Heart right ventricle (tissue), 16 donors: ENCODE measurements around the gene PRKAG2. TPM values are rescaled to one million over a fixed set of nuclear protein-coding genes. Genes with fewer than 3 reads are reported as not detected.

Experiments used
- ATAC-seq, 8 donors: fragments of 200-7000 bp; cut with Tn5 transposase; one replicate each; pipeline ENCODE4 v1.9.1; 2020; ENCODE audit warnings: mild to moderate bottlenecking in 8 of 8, moderate library complexity in 8 of 8, moderate number of reproducible peaks in 1 of 8
- DNase-seq, 2 donors: peaks; one replicate each; pipeline ENCODE4 v3.0.0-alpha.2; 2020
- H3K27ac ChIP-seq, 10 donors: fragments of 200-600 bp; sonication (generic) in 2 of 10; one replicate each; pipeline versions ENCODE4 v1.5.0 to v1.8.0; 2020 to 2022; ENCODE audit warnings: mild to moderate bottlenecking in 3 of 10
- H3K27me3 ChIP-seq, 7 donors: fragments of 200-600 bp; one replicate each; pipeline ENCODE4 v1.8.0; 2021 to 2022; ENCODE audit warnings: mild to moderate bottlenecking in 2 of 7
- H3K36me3 ChIP-seq, 9 donors: fragments of 200-600 bp; sonication (generic) in 1 of 9; one replicate each; pipeline versions ENCODE4 v1.5.0 to v1.8.0; 2020 to 2022; ENCODE audit warnings: mild to moderate bottlenecking in 2 of 9
- H3K4me1 ChIP-seq, 9 donors: fragments of 200-600 bp; sonication (generic) in 1 of 9; one replicate each; pipeline versions ENCODE4 v1.5.0 to v1.8.0; 2020 to 2022; ENCODE audit warnings: mild to moderate bottlenecking in 4 of 9
- H3K4me3 ChIP-seq, 10 donors: fragments of 200-600 bp; sonication (generic) in 2 of 10; one replicate each; pipeline versions ENCODE4 v1.5.0 to v1.8.0; 2020 to 2022; ENCODE audit warnings: mild to moderate bottlenecking in 7 of 10, moderate library complexity in 2 of 10
- H3K9me3 ChIP-seq, 11 donors: fragments of 200-600 bp in 10 of 11; sonication (generic) in 2 of 11; one replicate each; pipeline versions ENCODE4 v1.5.0 to v1.8.0; 2013 to 2022; ENCODE audit warnings: mild to moderate bottlenecking in 2 of 11, control low read depth in 1 of 11, moderate library complexity in 1 of 11
- WGBS, 2 donors: extraction: QIAGEN DNeasy Blood & Tissue Kit; methylation state at CpG; one replicate each; pipeline ENCODE4 v1.1.7; 2013; ENCODE audit warnings: inconsistent platforms in 1 of 2; 5-methylcytosine and 5-hydroxymethylcytosine counted together
- intact Hi-C, 10 donors: fragments of 100-400 bp; cut with DNase I; formaldehyde crosslinking; loops; one replicate each; pipeline versions ENCODE4 v1.11.1 to v1.14.2; 2022
- polyA plus RNA-seq, 2 donors: library from polyadenylated mRNA; stranded (reverse); fragments of 200-250 nt; gene quantifications; one replicate each; pipeline ENCODE4 v1.2.3, GENCODE V29; 2013
- total RNA-seq, 10 donors: library from RNA; stranded (reverse); fragmentation: NEBNext Ultra II Directional in 3 of 10; extraction: Animal tissue kit (Norgen Biotek cat#: 25700) in 3 of 10; gene quantifications; one replicate each; pipeline versions ENCODE4 v1.2.1 to v1.2.4, GENCODE V29; 2021 to 2023
- TF ChIP-seq, protein P1 (sequence below), 9 donors: fragments of 200-600 bp; sonication (generic) in 2 of 9; IDR thresholded peaks; one replicate each; pipeline versions ENCODE4 v1.5.0 to v1.8.0; 2021 to 2022; ENCODE audit warnings: antibody characterized with exemption in 9 of 9, mild to moderate bottlenecking in 5 of 9, moderate library complexity in 1 of 9
- donor health status: Arrhythmogenic right ventricular cardiomyopathy.
- donor health status: ischemic (EF 13 %, LVEDD 7.1; RV severe dilation, severe dysfunction).
- donor health status: healthy with polysubstance abuse.
- donor health status: DM: no; HTN: yes; CAD: no.
- donor health status: DM: no; HTN: no; CAD: no.
- donor health status: ischemic (EF 25% LVEDD 6.9; RV normal size, moderate dysfunction).
- donor health status: ischemic (EF 25% LVEDD 5.7; RV mildly dilated, moderate dysfunction).
- donor health status: healthy.
- donor health status: DM: yes; HTN: yes; CAD: no.
- donor health status: Ischemic cardiomyopathy.
- donor health status: ischemic (EF 35%, LVEDD 5.7; RV mildly dilated, moderate dysfunction).
- donor health status: nonischemic (EF 11% LVEDD 7.7; RV severe dilation, severe dysfunction).
- donor health status: DM: yes; HTN: yes; CAD: no.
- donor health status: PGD.
- donor health status: ischemic (EF 29% LVEDD 5.4; RV normal size, mild dysfunction).
- donor health status: nonischemic (EF 23%, LVEDD 6.1; RV moderate dilation, normal function).

PRKAG2 gene
- total and polyA plus RNA-seq, 12 donors: 52.4 to 156 (median 114) TPM

DNA sequence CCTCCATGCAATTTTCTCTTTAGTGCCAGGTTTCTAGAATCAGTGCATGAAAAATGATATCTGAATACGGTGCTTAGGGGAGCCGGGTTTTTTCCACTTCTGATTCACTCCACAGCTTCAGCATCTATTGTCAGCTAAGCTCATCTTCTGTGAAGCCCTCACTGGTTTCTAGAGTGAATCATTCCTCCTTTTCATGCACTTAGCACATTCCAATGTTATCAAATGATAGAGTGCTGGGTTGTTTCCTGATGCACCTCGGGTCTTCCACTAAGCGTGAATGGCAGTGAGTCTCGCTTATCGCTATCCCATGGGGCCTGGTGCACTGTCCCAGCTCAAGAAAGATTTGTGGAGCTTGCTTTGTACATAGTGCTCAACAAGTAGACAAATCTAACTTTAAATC, 186.3 kb downstream of the PRKAG2 start:
- 43 to 51% methylated on average over 6 of the region's 6 CpGs for WGBS, 2 donors
- ATAC-seq (no peak), DNase-seq (no peak)
- intact Hi-C loops: loop anchor here in 3 of 10 donors (5.0 kb wide), 2 partner anchors 53 to 58 kb away; no protein-coding TSS in a partner anchor
- no peaks in the 10 kb centered on the region for H3K9me3 ChIP-seq
- H3K4me3 ChIP-seq: no peak overlapping the region
- peaks cover 10 to 87% (median 66%) of the 10 kb centered on the region in 9 donors for H3K4me1 ChIP-seq
- no peaks in the 10 kb centered on the region for H3K27me3 ChIP-seq
- H3K36me3 ChIP-seq: no peaks in the 10 kb centered on the region
- peak overlapping the region in 2 of 10 donors; percentile 54 to 67 for H3K27ac ChIP-seq
- TF ChIP-seq, protein P1, sequence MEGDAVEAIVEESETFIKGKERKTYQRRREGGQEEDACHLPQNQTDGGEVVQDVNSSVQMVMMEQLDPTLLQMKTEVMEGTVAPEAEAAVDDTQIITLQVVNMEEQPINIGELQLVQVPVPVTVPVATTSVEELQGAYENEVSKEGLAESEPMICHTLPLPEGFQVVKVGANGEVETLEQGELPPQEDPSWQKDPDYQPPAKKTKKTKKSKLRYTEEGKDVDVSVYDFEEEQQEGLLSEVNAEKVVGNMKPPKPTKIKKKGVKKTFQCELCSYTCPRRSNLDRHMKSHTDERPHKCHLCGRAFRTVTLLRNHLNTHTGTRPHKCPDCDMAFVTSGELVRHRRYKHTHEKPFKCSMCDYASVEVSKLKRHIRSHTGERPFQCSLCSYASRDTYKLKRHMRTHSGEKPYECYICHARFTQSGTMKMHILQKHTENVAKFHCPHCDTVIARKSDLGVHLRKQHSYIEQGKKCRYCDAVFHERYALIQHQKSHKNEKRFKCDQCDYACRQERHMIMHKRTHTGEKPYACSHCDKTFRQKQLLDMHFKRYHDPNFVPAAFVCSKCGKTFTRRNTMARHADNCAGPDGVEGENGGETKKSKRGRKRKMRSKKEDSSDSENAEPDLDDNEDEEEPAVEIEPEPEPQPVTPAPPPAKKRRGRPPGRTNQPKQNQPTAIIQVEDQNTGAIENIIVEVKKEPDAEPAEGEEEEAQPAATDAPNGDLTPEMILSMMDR (IDR thresholded peaks at IDR 0.05): no peak

DNA sequence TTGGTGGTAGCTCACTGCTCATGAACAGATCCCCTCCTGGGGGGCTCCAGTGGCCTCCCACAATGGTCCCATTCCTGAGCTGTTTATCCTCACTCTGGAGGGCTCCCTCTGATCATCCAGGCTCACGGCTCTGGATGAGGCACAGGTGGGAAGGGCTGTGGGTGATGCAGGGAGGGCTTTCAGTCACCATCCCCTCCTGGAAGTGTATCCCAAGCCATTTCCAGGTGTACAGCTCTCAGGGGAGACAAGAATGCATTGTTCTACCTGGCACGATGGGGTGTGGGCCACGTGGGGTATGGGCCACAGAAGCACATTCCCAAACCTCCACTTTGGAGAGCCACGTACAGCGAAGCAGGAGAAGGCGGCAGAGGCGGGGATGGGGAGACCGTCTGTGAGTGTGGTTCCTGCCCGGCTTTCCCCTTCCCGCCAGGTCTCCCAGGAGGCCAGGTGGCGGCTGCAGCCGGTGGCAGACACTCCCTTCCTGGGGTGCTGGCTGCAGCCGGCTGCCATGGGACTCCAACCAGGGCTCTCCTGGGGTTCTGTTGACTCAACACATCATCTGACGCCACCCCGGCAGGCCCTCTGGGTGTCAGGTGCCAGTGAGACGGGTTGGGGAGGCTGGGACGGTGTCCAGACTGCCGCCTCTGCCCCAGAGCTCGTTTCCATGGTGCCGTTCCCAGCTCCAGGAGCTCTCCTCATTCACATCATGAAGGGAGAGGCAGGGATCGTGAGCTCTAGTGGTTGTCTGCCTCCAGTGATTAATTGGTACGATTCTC, 187.5 kb downstream of the PRKAG2 start:
- 40 to 62% methylated on average over 22 of the region's 22 CpGs for WGBS, 2 donors
- Histone ChIP-seq H3K4me3 (no peak overlapping the region), H3K36me3 (no peaks in the 10 kb centered on the region), H3K4me1 (peaks cover 3 to 75% (median 56%) of the 10 kb centered on the region in 9 donors), H3K27me3 (no peaks in the 10 kb centered on the region), H3K27ac (peak overlapping the region in 6 of 10 donors; percentile 37 to 67 (median 50)), H3K9me3 (no peaks in the 10 kb centered on the region)
- intact Hi-C loops: loop anchor here in 1 of 10 donors (5.0 kb wide), 1 partner anchor 57 kb away; no protein-coding TSS in a partner anchor
- DNase-seq: peak; percentile 62
- TF ChIP-seq, protein P1 (IDR thresholded peaks at IDR 0.05): no peak
- peak; percentile 51 to 73 (median 62) for ATAC-seq

DNA sequence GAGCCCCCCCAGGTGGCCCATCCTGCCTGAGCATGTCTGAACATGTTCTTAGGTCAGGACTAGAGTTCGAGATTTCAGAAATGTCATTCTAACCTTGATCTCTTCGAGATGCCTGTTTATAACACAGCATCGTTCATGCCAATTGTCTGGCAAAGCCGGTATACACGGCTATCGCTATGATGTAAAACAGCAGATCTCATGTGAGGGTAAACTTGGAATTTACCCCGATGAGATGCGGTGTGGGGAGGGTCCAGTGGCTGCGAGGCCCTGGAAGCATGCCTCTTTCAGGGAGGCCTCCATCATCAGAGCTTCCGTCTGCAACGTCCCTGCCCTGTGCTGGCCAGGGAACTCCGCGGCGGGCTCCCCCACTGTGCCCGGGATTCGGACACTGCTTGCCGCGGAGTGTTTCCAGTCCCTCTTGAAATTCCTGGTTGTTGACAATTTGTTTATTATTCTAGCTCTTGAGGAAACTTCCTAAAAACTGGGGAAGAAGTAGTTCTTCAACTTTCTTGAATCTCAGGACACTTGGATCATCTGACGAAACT, 188.6 kb downstream of the PRKAG2 start:
- no peak for DNase-seq
- no peaks in the 10 kb centered on the region for H3K9me3 ChIP-seq
- intact Hi-C loops: loop anchor here in 1 of 10 donors (5.0 kb wide), 1 partner anchor 56 kb away; no protein-coding TSS in a partner anchor
- no peaks in the 10 kb centered on the region for H3K36me3 ChIP-seq
- ATAC-seq: no peak
- H3K27ac ChIP-seq: peak overlapping the region in 8 of 10 donors; percentile 63 to 82 (median 70)
- H3K4me3 ChIP-seq: no peak overlapping the region
- 86% methylated on average over 19 of the region's 19 CpGs for WGBS, 2 donors
- no peaks in the 10 kb centered on the region for H3K27me3 ChIP-seq
- TF ChIP-seq, protein P1 (IDR thresholded peaks at IDR 0.05): peak in 1 of 9 donors; percentile 22
- H3K4me1 ChIP-seq: peaks cover 3 to 66% (median 47%) of the 10 kb centered on the region in 9 donors

DNA sequence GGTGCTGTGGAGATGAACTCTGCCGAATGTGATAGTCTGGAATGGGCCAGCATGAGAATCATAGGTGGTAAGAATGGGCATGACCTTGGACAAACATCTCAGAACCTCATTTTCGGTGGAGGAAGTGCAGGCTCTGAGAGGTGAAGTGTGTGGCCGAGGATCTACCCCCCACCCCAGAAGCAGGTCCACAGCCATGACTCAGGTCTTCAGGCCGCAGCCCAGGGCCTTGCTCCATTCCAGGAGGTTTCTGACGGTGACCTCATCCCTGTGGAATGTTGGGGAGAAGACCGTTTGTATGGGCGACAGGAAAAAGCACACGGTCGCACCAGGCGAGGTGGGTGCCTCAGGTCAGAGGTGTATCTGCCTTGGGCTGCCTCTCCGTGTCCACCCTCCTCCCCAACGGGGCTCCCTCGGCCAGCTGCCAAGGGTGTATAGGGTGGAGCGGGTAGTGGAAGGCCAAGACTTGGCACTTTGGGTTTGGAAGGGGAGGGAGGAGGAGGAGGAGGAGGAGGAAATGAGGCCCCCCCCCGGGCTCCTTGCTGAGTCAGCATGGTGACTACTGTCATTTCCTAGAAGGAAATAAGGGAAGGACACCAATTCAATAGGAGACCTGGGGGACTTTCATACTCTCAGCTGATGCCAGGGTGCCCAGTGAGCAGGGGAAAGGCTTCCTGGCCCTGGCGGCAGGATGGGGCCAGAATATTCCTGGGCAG, 189.2 kb downstream of the PRKAG2 start:
- H3K36me3 ChIP-seq: no peaks in the 10 kb centered on the region
- TF ChIP-seq, protein P1 (IDR thresholded peaks at IDR 0.05): no peak
- 26 to 28% methylated on average over 16 of the region's 16 CpGs for WGBS, 2 donors
- H3K27ac ChIP-seq: peak overlapping the region in 9 of 10 donors; percentile 34 to 82 (median 69)
- peaks cover 3 to 65% (median 42%) of the 10 kb centered on the region in 9 donors for H3K4me1 ChIP-seq
- intact Hi-C loops: loop anchor here in 1 of 10 donors (5.0 kb wide), 1 partner anchor 55 kb away; no protein-coding TSS in a partner anchor
- peak; percentile 43 to 47 for DNase-seq
- ATAC-seq: peak; percentile 18 to 80 (median 62)
- H3K9me3 ChIP-seq: no peaks in the 10 kb centered on the region
- H3K27me3 ChIP-seq: no peaks in the 10 kb centered on the region
- no peak overlapping the region for H3K4me3 ChIP-seq
